ENCODE data around the gene ANKRD28. TPM values are rescaled to one million over a fixed set of nuclear protein-coding genes. Genes with fewer than 3 reads are reported as not detected.

Gene ANKRD28
- total and polyA plus RNA-seq, 9 of the 15 experiments (the other 6 are each of a cell fraction or from before 2014, with no cell fraction given) = 11.7 to 66.0 (median 36.7) TPM

DNA sequence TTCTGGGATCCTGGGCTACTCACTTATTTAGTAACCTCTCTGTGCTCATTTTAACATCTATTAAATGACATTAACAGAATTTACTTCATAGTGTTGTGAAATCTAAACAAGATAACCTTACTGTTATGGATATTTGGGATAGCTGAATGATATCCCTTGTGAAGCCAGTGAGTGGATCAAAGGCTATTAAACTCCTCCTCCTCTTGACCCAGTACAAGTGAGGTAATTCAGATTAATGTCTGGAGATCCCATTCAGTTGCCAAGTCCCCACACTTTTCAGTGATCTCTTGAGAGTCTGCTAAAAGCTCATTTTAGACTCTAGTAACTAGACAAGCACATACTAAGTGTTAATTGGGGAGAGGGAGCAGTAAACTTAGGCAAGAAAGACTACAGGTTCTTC is 2.5 kb upstream of the ANKRD28 start:
- no peak for DNase-seq (ENCODE audit: extremely low read depth in 1 of 4, low spot score in 3 of 4)
- POLR2A ChIA-PET = interaction anchor here (0.5 kb wide), 1 partner anchor 13 kb away, joined by 3 read pairs; no protein-coding TSS in a partner anchor
- peaks cover 4 to 44% of the 10 kb centered on the region in 2 experiments; a peak in 4 of 5 replicates for H3K4me1 ChIP-seq (replicated peaks in 1 of 2; ENCODE audit: control insufficient read depth in 2 of 2, insufficient read depth in 2 of 2, low read length in 2 of 2)
- in situ Hi-C loops (cut with MboI) = no loop called here
- H4K20me1 ChIP-seq (replicated peaks; ENCODE audit: control insufficient read depth, insufficient read depth, low read length) = no peaks in the 10 kb centered on the region
- no peak overlapping the region for H3K4me2 ChIP-seq (ENCODE audit: insufficient read depth, low read length)
- H3K9ac ChIP-seq (ENCODE audit: insufficient read depth in 1 of 2, low read depth in 2 of 2, low read length in 2 of 2) = no peak overlapping the region
- intact Hi-C loops (cut with micrococcal nuclease) = no loop called here
- H3K79me2 ChIP-seq (ENCODE audit: control insufficient read depth, insufficient read depth, low read length) = peaks cover 96% of the 10 kb centered on the region
- H2AFZ ChIP-seq (ENCODE audit: low read depth, low read length) = no peak overlapping the region
- CTCF ChIA-PET (ENCODE audit: low intra/inter-chr PET ratio) = no interaction called here
- no peaks in the 10 kb centered on the region for H3K9me1 ChIP-seq (ENCODE audit: control insufficient read depth, insufficient read depth, low read length)
- no peak for ATAC-seq
- no peaks in the 10 kb centered on the region for H3K36me3 ChIP-seq (ENCODE audit: control insufficient read depth, insufficient read depth, low read length)
- FAIRE-seq = no peak
- TF ChIP-seq ILK (tag; IDR thresholded peaks at IDR 0.05; ENCODE audit: borderline replicate concordance, low read depth) (no peak), RBM25 (IDR thresholded peaks at IDR 0.05; ENCODE audit: low read depth, low read length, severe bottlenecking) (peak; percentile 15), PRMT5 (CRISPR knock-in tag; IDR thresholded peaks at IDR 0.05) (no peak), SRSF1 (IDR thresholded peaks at IDR 0.05; ENCODE audit: low read depth, low read length) (no peak), STAG1 (CRISPR knock-in tag; IDR thresholded peaks at IDR 0.05; ENCODE audit: borderline replicate concordance) (no peak), ZNF197 (CRISPR knock-in tag; IDR thresholded peaks at IDR 0.05; ENCODE audit: low read depth) (no peak), PCBP1 (IDR thresholded peaks at IDR 0.05; ENCODE audit: low read depth, low read length, poor library complexity, severe bottlenecking) (no peak), KDM1A (IDR thresholded peaks at IDR 0.05) (no peak), TSC22D4 (tag; IDR thresholded peaks at IDR 0.05) (no peak), MCM3 (IDR thresholded peaks at IDR 0.05) (no peak)
- TF ChIP-seq, protein P1, sequence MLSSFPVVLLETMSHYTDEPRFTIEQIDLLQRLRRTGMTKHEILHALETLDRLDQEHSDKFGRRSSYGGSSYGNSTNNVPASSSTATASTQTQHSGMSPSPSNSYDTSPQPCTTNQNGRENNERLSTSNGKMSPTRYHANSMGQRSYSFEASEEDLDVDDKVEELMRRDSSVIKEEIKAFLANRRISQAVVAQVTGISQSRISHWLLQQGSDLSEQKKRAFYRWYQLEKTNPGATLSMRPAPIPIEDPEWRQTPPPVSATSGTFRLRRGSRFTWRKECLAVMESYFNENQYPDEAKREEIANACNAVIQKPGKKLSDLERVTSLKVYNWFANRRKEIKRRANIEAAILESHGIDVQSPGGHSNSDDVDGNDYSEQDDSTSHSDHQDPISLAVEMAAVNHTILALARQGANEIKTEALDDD (IDR thresholded peaks at IDR 0.05) = peak; percentile 63
- TF ChIP-seq, protein P2, sequence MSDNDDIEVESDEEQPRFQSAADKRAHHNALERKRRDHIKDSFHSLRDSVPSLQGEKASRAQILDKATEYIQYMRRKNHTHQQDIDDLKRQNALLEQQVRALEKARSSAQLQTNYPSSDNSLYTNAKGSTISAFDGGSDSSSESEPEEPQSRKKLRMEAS (CRISPR knock-in tag; IDR thresholded peaks at IDR 0.05) = no peak
- TF ChIP-seq, protein P3, sequence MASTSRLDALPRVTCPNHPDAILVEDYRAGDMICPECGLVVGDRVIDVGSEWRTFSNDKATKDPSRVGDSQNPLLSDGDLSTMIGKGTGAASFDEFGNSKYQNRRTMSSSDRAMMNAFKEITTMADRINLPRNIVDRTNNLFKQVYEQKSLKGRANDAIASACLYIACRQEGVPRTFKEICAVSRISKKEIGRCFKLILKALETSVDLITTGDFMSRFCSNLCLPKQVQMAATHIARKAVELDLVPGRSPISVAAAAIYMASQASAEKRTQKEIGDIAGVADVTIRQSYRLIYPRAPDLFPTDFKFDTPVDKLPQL (IDR thresholded peaks at IDR 0.05; ENCODE audit: extremely low read depth, insufficient read length) = no peak
- TF ChIP-seq, protein P4, sequence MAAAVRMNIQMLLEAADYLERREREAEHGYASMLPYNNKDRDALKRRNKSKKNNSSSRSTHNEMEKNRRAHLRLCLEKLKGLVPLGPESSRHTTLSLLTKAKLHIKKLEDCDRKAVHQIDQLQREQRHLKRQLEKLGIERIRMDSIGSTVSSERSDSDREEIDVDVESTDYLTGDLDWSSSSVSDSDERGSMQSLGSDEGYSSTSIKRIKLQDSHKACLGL (CRISPR knock-in tag; IDR thresholded peaks at IDR 0.05; ENCODE audit: borderline replicate concordance, poor library complexity, severe bottlenecking) = no peak
- no peaks in the 10 kb centered on the region for H3K27me3 ChIP-seq (ENCODE audit: control insufficient read depth in 2 of 2, insufficient read depth in 2 of 2, low read length in 2 of 2)
- BruUV-seq (replicated peaks) = no TSS peak
- H3K4me3 ChIP-seq = no peak overlapping the region
- no peaks in the 10 kb centered on the region for H3K9me3 ChIP-seq (replicated peaks; ENCODE audit: control insufficient read depth, insufficient read depth, low read depth, low read length)
- H3K27ac ChIP-seq (ENCODE audit: extremely low read depth, low read depth, low read length) = peak overlapping the region; percentile 56; the same call in 1 of the 3 replicates

All from K562 (cell line).